Aortic smooth muscle cell (primary cell): ENCODE data around the gene PPFIA3. TPM values are rescaled to one million over a fixed set of nuclear protein-coding genes. Genes with fewer than 3 reads are reported as not detected.

ENCODE experiments used
- total RNA-seq: library from RNA; depleted of rRNA; stranded (reverse); fragments of >200 nt; gene quantifications from 2 replicates; pipeline ENCODE4 v1.2.3, GENCODE V29; 2014

Gene PPFIA3
- total RNA-seq, result 1.8 and 2.1 TPM in 2 replicates

GRCh38 chr19:49119411-49120324 is at the start of gene PPFIA3:
Gene PPFIA3 (plus strand): TSS chr19:49119544. CDS start chr19:49127874, 8,330 bp downstream.

GRCh38 chr19:49085020-49085867 is 34.1 kb upstream of the PPFIA3 start, which contains the start of gene SNRNP70:
Gene SNRNP70 (plus strand): TSS chr19:49085451. CDS start chr19:49086415, 964 bp downstream.

DNA sequence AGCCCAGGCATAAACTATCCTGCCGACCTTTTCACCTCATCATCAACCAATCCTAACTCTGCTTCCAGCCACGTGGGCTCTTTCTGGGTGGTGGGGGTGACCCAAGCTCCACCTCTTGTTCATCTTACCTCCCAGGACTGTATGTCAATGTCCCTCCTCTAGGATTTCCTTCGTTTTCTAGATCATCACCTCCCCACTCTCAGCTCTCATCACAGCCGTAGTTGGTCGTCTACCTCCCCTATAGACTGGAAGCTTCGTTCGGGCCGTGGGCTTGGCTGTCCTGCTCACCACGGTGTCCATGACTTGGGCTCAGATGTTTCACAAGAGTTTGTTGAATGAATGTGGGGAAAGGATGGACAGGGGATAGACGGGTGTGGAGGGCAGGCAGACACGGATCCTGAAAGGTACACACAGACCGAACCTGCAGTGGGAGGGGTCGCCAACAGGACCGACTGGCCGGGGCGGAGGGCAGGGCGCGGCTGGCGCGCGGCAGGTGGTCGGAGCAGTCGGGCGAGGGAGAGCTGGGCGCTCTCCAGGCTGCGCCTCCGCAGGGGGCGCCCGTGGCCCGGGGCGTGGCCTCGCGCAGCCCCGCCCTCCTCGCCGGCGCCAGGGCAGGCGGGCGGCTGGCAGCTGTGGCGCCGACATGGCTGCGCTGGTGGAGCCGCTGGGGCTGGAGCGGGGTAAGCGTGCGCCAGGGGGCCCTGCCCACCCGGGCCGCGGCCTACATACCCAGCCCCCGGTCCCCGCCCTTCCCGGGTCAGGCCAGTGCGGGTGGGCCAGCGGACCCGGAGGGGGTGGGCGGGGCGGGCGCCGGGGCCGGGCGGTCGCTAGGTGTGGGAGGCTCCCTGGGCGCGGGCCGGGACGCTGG is 5.3 kb upstream of the PPFIA3 start, which contains the start of gene LIN7B:
TSS of gene LIN7B (plus strand) at position 609 of the 868 bp plus-strand sequence. CDS start at position 644, 35 bp downstream.

DNA sequence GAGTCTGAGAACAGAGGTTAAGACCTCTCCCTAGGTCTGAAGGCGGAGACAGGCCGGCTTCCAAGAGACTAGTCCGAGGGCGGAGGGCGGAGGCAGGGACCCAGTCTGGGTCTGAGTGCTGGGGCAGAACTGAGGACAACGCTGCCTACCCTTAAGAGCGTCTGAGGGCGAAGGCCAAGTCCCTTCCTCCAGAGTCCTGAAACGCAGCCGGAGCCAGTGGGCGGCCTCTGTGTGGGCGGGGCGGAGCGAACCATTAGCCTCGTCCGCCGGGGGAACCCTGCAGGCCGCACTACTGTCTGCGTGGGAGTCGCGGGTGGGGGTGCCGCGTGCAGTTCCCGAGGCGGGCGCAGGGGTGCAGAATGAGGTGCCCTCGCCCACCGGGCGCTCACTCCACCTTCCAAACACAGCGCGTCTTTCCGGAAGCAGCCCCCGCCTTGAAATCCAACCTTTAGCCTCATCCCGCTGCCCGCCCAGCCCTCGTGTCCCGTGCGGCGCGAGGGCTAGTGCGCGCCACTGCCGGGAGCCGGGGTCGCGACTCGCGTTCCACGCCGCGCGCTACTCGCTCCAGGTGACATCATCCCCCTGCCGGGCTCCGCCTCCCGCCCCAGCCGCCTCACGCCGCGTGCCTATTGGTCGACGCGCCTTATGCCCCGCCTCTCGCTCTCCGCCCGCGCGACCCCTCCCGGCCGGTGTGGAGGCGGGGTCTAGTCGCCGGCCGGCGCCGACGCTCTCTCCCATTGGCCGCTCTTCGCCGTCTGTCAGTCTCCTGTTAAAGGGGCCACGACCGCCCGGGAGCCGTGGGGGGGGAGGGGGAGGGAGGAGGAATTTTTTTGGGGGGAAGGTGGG is 556 bp upstream of the PPFIA3 start, which contains the start of gene C19orf73:
TSS of gene C19orf73 (minus strand) at position 579 of the 846 bp plus-strand sequence. CDS start at position 458, 121 bp downstream.

DNA sequence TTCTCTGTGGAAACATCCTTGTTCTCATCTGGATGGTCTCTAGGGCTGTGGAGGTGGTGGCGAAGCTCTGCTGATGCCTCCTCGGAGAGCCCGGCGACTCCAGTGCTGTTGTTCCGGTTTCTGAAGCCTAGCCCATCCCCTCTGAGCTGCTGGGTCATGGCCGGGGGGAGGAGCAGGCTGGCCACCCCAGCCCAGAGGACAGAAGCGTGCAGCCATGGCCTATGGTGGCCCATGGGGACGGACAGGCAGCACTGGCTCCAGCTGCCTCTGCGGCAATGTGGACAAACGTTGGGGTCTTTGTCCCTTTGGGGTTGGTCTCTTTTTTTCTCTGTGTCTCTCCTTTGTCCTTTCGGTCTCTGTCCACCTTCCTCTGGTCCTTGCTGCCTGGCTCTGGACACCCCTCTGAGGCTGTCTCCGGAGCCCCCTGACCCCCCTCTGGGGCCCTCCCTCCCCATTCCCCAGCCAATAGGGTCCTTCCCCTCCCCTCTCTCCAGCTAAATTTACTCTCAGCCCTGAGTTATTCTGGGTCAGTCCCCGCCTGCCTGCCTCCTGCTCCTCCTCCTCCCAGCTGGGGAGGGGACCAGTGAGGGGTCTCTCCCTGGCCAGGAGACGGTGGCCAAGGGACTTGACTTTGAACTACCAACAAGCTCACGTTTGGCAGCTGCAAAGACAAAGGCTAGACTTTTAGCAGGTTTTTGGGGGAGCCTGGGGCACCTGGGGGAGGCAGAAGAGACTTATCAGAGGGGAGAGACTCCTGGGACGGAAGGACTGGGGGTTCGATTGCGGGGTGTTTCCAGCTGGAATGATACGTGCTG is 35.9 kb downstream of the PPFIA3 start, which contains the start of gene HRC:
TSS of gene HRC (minus strand) at position 392 of the 815 bp plus-strand sequence. CDS start at position 233, 159 bp downstream.

DNA sequence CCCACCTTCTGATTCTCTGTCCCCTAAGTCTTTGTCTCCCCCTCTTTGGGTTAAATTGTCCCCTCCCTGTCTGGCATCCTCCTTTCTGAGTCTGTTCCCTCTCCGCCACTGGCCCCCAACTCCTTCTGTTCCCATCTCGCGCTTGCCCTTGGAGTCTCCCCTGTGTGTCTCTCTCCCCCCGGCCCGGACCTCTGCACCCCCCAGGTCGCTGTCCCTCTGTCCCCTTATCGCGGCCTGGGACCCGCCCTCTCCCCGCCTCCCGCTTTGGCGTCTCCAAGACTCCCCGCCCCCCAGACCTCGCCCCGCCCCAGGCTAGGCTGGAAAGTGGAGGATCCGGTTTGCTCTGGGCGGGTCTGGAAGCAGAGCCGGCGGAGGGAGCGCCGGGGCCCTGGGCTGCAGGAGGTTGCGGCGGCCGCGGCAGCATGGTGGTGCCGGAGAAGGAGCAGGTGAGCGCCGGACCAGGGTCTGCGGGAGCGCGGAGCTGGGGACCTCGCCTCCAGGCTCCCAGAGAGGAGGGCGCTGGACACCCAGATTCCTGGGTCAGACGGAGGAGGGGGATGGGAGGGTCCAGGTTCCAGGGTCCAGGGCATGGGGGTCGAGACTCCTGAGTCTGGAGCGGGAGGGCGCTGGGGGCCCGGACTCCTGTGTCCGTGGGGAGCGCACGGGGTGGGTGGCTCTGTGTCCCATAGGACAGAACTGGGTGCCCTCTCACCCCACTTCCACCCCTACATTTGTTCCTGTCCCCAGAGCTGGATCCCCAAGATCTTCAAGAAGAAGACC is 38.3 kb downstream of the PPFIA3 start, which contains the start of gene TRPM4:
TSS of gene TRPM4 (plus strand) at position 348 of the 780 bp plus-strand sequence. CDS start at position 423, 75 bp downstream.

Other genes with a start within 250 kb of the PPFIA3 start
- gene PPP1R15A, start 247.1 kb upstream of the PPFIA3 start, total RNA-seq, result 57.1 and 97.7 TPM in 2 replicates
- under 0.01 TPM in 1 of 2 replicates, not detected in the other for gene TULP2, start 220.8 kb upstream of the PPFIA3 start, total RNA-seq
- 169 and 221 TPM in 2 replicates for gene NUCB1, start 219.2 kb upstream of the PPFIA3 start, total RNA-seq
- 0.12 TPM in 1 of 2 replicates, not detected in the other for gene DHDH, start 185.8 kb upstream of the PPFIA3 start, total RNA-seq
- 48.5 and 68.4 TPM in 2 replicates for gene BAX, start 164.7 kb upstream of the PPFIA3 start, total RNA-seq
- 2,006 and 2,638 TPM in 2 replicates for gene FTL, start 154.2 kb upstream of the PPFIA3 start, total RNA-seq
- gene GYS1, start 126.2 kb upstream of the PPFIA3 start, total RNA-seq, result 32.5 and 37.1 TPM in 2 replicates
- gene RUVBL2, start 125.7 kb upstream of the PPFIA3 start, total RNA-seq, result 190 and 270 TPM in 2 replicates
- gene LHB, start 102.5 kb upstream of the PPFIA3 start, total RNA-seq, result not detected in 2 replicates
- gene CGB3, start 95.2 kb upstream of the PPFIA3 start, total RNA-seq, result not detected in 2 replicates
- gene CGB2, start 87.7 kb upstream of the PPFIA3 start, total RNA-seq, result not detected in 2 replicates
- not detected in 2 replicates for gene CGB1, start 82.6 kb upstream of the PPFIA3 start, total RNA-seq
- not detected in 2 replicates for gene CGB5, start 75.7 kb upstream of the PPFIA3 start, total RNA-seq
- not detected in 2 replicates for gene CGB8, start 70.4 kb upstream of the PPFIA3 start, total RNA-seq
- gene CGB7, start 61.8 kb upstream of the PPFIA3 start, total RNA-seq, result not detected in 2 replicates
- not detected in 2 replicates for gene NTF4, start 54.7 kb upstream of the PPFIA3 start, total RNA-seq
- gene KCNA7, start 46.8 kb upstream of the PPFIA3 start, total RNA-seq, result not detected in 2 replicates
- gene SNRNP70, start 34.1 kb upstream of the PPFIA3 start, total RNA-seq, result 143 and 151 TPM in 2 replicates
- gene LIN7B, start 5.2 kb upstream of the PPFIA3 start, total RNA-seq, result 13.0 and 15.6 TPM in 2 replicates
- gene C19orf73, start 401 bp upstream of the PPFIA3 start, total RNA-seq, result 1.1 and 1.2 TPM in 2 replicates
- gene HRC, start 35.9 kb downstream of the PPFIA3 start, total RNA-seq, result 0.26 and 1.2 TPM in 2 replicates
- gene TRPM4, start 38.2 kb downstream of the PPFIA3 start, total RNA-seq, result 20.5 and 33.0 TPM in 2 replicates
- 0.12 and 0.26 TPM in 2 replicates for gene SLC6A16, start 205.6 kb downstream of the PPFIA3 start, total RNA-seq
- gene CD37, start 215.9 kb downstream of the PPFIA3 start, total RNA-seq, result not detected in 2 replicates
- gene TEAD2, start 242.9 kb downstream of the PPFIA3 start, total RNA-seq, result 13.7 and 16.0 TPM in 2 replicates
- not detected in 2 replicates for gene DKKL1, start 244.3 kb downstream of the PPFIA3 start, total RNA-seq